Activated CD4-positive, alpha-beta T cell treated with anti-CD3 and anti-CD28 coated beads for 36 hours (primary cell): ENCODE measurements around the gene EEF1AKMT2. TPM values are rescaled to one million over a fixed set of nuclear protein-coding genes. Genes with fewer than 3 reads are reported as not detected.
A peak's percentile ranks its signal among the peaks of the same experiment; 100 is the strongest.
"Not testable (repeated sequence)": the region's sequence is repeated elsewhere in the genome, so short reads cannot be mapped to it uniquely, and the experiment has no call there.

Experiments used
- ATAC-seq: fragments of 200-7000 bp; cut with Tn5 transposase; one replicate; pipeline ENCODE4 v1.10.0; 2021; ENCODE audit warnings: mild to moderate bottlenecking, moderate library complexity
- CTCF ChIA-PET: fragments of 350-600 bp; sonication (Branson Sonifier 250); formaldehyde crosslinking; loops from one replicate; lab custom pipeline; 2021; ENCODE audit warnings: antibody characterized with exemption; lab: Charles Lee
- POLR2A ChIA-PET: fragments of 350-600 bp; sonication (Branson Sonifier 250); formaldehyde crosslinking; loops from one replicate; lab custom pipeline; 2021; ENCODE audit warnings: antibody characterized with exemption, inconsistent platforms; lab: Charles Lee
- DNase-seq: peaks from one replicate; pipeline ENCODE4 v3.0.0-alpha.2; 2020
- H3K27ac Mint-ChIP-seq: one replicate; pipeline ENCODE4 v1.8.0; 2021; ENCODE audit warnings: mixed read lengths
- H3K27me3 Mint-ChIP-seq: one replicate; pipeline ENCODE4 v1.8.0; 2021; ENCODE audit warnings: mixed read lengths
- H3K36me3 Mint-ChIP-seq: one replicate; pipeline ENCODE4 v1.8.0; 2021; ENCODE audit warnings: low read depth, mixed read lengths
- H3K4me1 Mint-ChIP-seq: one replicate; pipeline ENCODE4 v1.8.0; 2021; ENCODE audit warnings: mixed read lengths
- H3K4me3 Mint-ChIP-seq: one replicate; pipeline ENCODE4 v1.8.0; 2021; ENCODE audit warnings: mild to moderate bottlenecking, moderate library complexity, mixed read lengths
- H3K9me3 Mint-ChIP-seq: one replicate; pipeline ENCODE4 v1.8.0; 2021; ENCODE audit warnings: low read depth, mixed read lengths
- intact Hi-C, 2 experiments: fragments of 100-400 bp; cut with DNase I in 1 of 2; cut with micrococcal nuclease in 1 of 2; formaldehyde crosslinking; loops; one replicate each; pipeline versions ENCODE4 v1.14.2 to v1.15.1; 2022 to 2024; cut with DNase I, micrococcal nuclease
- total RNA-seq, 2 experiments: library from RNA; stranded (reverse); gene quantifications; one replicate each; pipeline ENCODE4 v1.2.3, GENCODE V29; 2021

EEF1AKMT2 gene
- 10 to 100 TPM; 21.4 to 28.4 TPM for total RNA-seq

GRCh38 chr10:124791547-124792348 lies at the start of gene EEF1AKMT2:
TSS of gene EEF1AKMT2 (minus strand) at chr10:124791887. CDS start at chr10:124791833, 54 bp downstream.
- Mint-ChIP-seq H3K27me3 (no peaks in the 10 kb centered on the region), H3K9me3 (no peaks in the 10 kb centered on the region), H3K36me3 (peaks cover 10% of the 10 kb centered on the region), H3K4me3 (peak within 1 kb of the TSS; percentile 98), H3K4me1 (peaks cover 16% of the 10 kb centered on the region), H3K27ac (peak within 1 kb of the TSS; percentile 90)
- ChIA-PET POLR2A (interaction anchor here (0.8 to 1.2 kb wide), 2 partner anchors 10 to 41 kb away, joined by 5 to 10 read pairs; partner anchors contain the start of gene ABRAXAS2), CTCF (interaction anchor here (0.7 to 1.6 kb wide), 8 partner anchors 9 to 376 kb away, joined by 3 to 6 read pairs (median 3); partner anchors contain the start of gene ABRAXAS2)
- intact Hi-C loops, result loop anchor here (1.0 to 10.0 kb wide), 8 partner anchors 10 to 1637 kb away; partner anchors contain the start of genes ABRAXAS2 (in 2 of the 2), BUB3 (in 1 of the 2) and FAM53B (in 1 of the 2)
- ATAC-seq, result peak; percentile 93
- peak; percentile 91 for DNase-seq

- Mint-ChIP-seq H3K36me3 (peaks cover 21% of the 10 kb centered on the region), H3K27me3 (no peaks in the 10 kb centered on the region), H3K27ac (no peak overlapping the region), H3K9me3 (no peaks in the 10 kb centered on the region), H3K4me1 (no peaks in the 10 kb centered on the region), H3K4me3 (no peak overlapping the region)
- DNase-seq (no peak), ATAC-seq (no peak)
- intact Hi-C loops, result no loop called here
- ChIA-PET POLR2A (no interaction called here), CTCF (no interaction called here)
Measured at GRCh38 chr10:124837687-124838086, 46.0 kb upstream of the EEF1AKMT2 start.

GRCh38 chr10:124831116-124831515 lies 39.4 kb upstream of the EEF1AKMT2 start:
- ATAC-seq (no peak), DNase-seq (no peak)
- H3K27me3 Mint-ChIP-seq, result no peaks in the 10 kb centered on the region
- H3K36me3 Mint-ChIP-seq, result peaks cover 40% of the 10 kb centered on the region
- intact Hi-C loops, result no loop called here
- no peaks in the 10 kb centered on the region for H3K9me3 Mint-ChIP-seq
- H3K27ac Mint-ChIP-seq, result peak overlapping the region; percentile 31
- ChIA-PET CTCF (interaction anchor here (0.9 to 1.2 kb wide), 2 partner anchors 15 to 38 kb away, joined by 3 read pairs; no protein-coding TSS in a partner anchor), POLR2A (no interaction called here)
- H3K4me1 Mint-ChIP-seq, result no peaks in the 10 kb centered on the region
- H3K4me3 Mint-ChIP-seq, result no peak overlapping the region

- ChIA-PET CTCF (interaction anchor here (0.6 to 1.9 kb wide), 4 partner anchors 13 to 1085 kb away, joined by 3 to 4 read pairs (median 4); no protein-coding TSS in a partner anchor), POLR2A (no interaction called here)
- no peaks in the 10 kb centered on the region for H3K9me3 Mint-ChIP-seq
- intact Hi-C loops, result no loop called here
- H3K27me3 Mint-ChIP-seq, result no peaks in the 10 kb centered on the region
- H3K4me1 Mint-ChIP-seq, result no peaks in the 10 kb centered on the region
- no peak overlapping the region for H3K27ac Mint-ChIP-seq
- ATAC-seq, result no peak
- H3K4me3 Mint-ChIP-seq, result no peak overlapping the region
- peaks cover 34% of the 10 kb centered on the region for H3K36me3 Mint-ChIP-seq
- no peak for DNase-seq
Measured at GRCh38 chr10:124830445-124830844, 38.8 kb upstream of the EEF1AKMT2 start.

GRCh38 chr10:124829447-124830115 lies 37.9 kb upstream of the EEF1AKMT2 start:
- Mint-ChIP-seq H3K4me1 (no peaks in the 10 kb centered on the region), H3K27ac (no peak overlapping the region), H3K4me3 (no peak overlapping the region), H3K36me3 (peaks cover 28% of the 10 kb centered on the region), H3K9me3 (no peaks in the 10 kb centered on the region), H3K27me3 (no peaks in the 10 kb centered on the region)
- POLR2A ChIA-PET, result no interaction called here
- intact Hi-C loops, result loop anchor here in 1 of 2 experiments (5.0 kb wide), 1 partner anchor 202 kb away; no protein-coding TSS in a partner anchor
- no peak for ATAC-seq
- no peak for DNase-seq
- CTCF ChIA-PET, result interaction anchor here (0.6 to 1.9 kb wide), 7 partner anchors 14 to 1084 kb away, joined by 3 to 4 read pairs (median 4); no protein-coding TSS in a partner anchor

- no peaks in the 10 kb centered on the region for H3K9me3 Mint-ChIP-seq
- no peak overlapping the region for H3K4me3 Mint-ChIP-seq
- DNase-seq (peak; percentile 11), ATAC-seq (no peak)
- CTCF ChIA-PET, result interaction anchor here (0.6 to 2.9 kb wide), 14 partner anchors 8 to 324 kb away, joined by 3 to 28 read pairs (median 4); no protein-coding TSS in a partner anchor
- H3K27me3 Mint-ChIP-seq, result no peaks in the 10 kb centered on the region
- H3K4me1 Mint-ChIP-seq, result peaks cover 2% of the 10 kb centered on the region
- intact Hi-C loops, result loop anchor here (1.0 to 5.0 kb wide), 3 partner anchors 200 to 297 kb away; no protein-coding TSS in a partner anchor
- peaks cover 26% of the 10 kb centered on the region for H3K36me3 Mint-ChIP-seq
- POLR2A ChIA-PET, result no interaction called here
- no peak overlapping the region for H3K27ac Mint-ChIP-seq
Measured at GRCh38 chr10:124827474-124827873, 35.8 kb upstream of the EEF1AKMT2 start.

GRCh38 chr10:124826262-124826661 lies 34.6 kb upstream of the EEF1AKMT2 start:
- peaks cover 34% of the 10 kb centered on the region for H3K36me3 Mint-ChIP-seq
- intact Hi-C loops, result loop anchor here in 1 of 2 experiments (5.0 kb wide), 1 partner anchor 199 kb away; no protein-coding TSS in a partner anchor
- ChIA-PET CTCF (interaction anchor here (0.5 to 2.9 kb wide), 14 partner anchors 7 to 323 kb away, joined by 3 to 28 read pairs (median 5); no protein-coding TSS in a partner anchor), POLR2A (interaction anchor here (0.7 kb wide), 1 partner anchor 495 kb away, joined by 3 read pairs; no protein-coding TSS in a partner anchor)
- no peaks in the 10 kb centered on the region for H3K9me3 Mint-ChIP-seq
- DNase-seq (no peak), ATAC-seq (no peak)
- H3K4me1 Mint-ChIP-seq, result peaks cover 2% of the 10 kb centered on the region
- H3K27me3 Mint-ChIP-seq, result no peaks in the 10 kb centered on the region
- H3K27ac Mint-ChIP-seq, result no peak overlapping the region
- H3K4me3 Mint-ChIP-seq, result no peak overlapping the region

- CTCF ChIA-PET, result interaction anchor here (0.8 to 2.9 kb wide), 10 partner anchors 10 to 322 kb away, joined by 3 to 28 read pairs (median 5); partner anchors contain the start of gene ABRAXAS2
- intact Hi-C loops, result loop anchor here in 1 of 2 experiments (5.0 kb wide), 1 partner anchor 198 kb away; no protein-coding TSS in a partner anchor
- Mint-ChIP-seq H3K36me3 (peaks cover 31% of the 10 kb centered on the region), H3K4me1 (peaks cover 2% of the 10 kb centered on the region), H3K27me3 (no peaks in the 10 kb centered on the region), H3K27ac (no peak overlapping the region), H3K4me3 (no peak overlapping the region), H3K9me3 (no peaks in the 10 kb centered on the region)
- DNase-seq, result no peak
- ATAC-seq, result no peak
- POLR2A ChIA-PET, result interaction anchor here (0.7 kb wide), 1 partner anchor 494 kb away, joined by 3 read pairs; no protein-coding TSS in a partner anchor
Measured at GRCh38 chr10:124825702-124826101, 34.0 kb upstream of the EEF1AKMT2 start.

GRCh38 chr10:124824932-124825331 lies 33.2 kb upstream of the EEF1AKMT2 start:
- intact Hi-C loops, result loop anchor here in 1 of 2 experiments (5.0 kb wide), 1 partner anchor 198 kb away; no protein-coding TSS in a partner anchor
- H3K36me3 Mint-ChIP-seq, result peaks cover 32% of the 10 kb centered on the region
- POLR2A ChIA-PET, H3K4me1 Mint-ChIP-seq, H3K9me3 Mint-ChIP-seq, H3K27ac Mint-ChIP-seq, H3K27me3 Mint-ChIP-seq, ATAC-seq, H3K4me3 Mint-ChIP-seq, DNase-seq: not testable (repeated sequence)
- CTCF ChIA-PET, result interaction anchor here (1.2 to 2.3 kb wide), 4 partner anchors 23 to 294 kb away, joined by 3 to 11 read pairs (median 4); partner anchors contain the start of gene ABRAXAS2

- H3K36me3 Mint-ChIP-seq, result peaks cover 31% of the 10 kb centered on the region
- H3K4me3 Mint-ChIP-seq, result no peak overlapping the region
- intact Hi-C loops, result no loop called here
- no peaks in the 10 kb centered on the region for H3K9me3 Mint-ChIP-seq
- no peaks in the 10 kb centered on the region for H3K27me3 Mint-ChIP-seq
- peaks cover 2% of the 10 kb centered on the region for H3K4me1 Mint-ChIP-seq
- ChIA-PET CTCF (interaction anchor here (1.2 to 2.3 kb wide), 5 partner anchors 9 to 295 kb away, joined by 3 to 11 read pairs (median 4); no protein-coding TSS in a partner anchor), POLR2A (no interaction called here)
- no peak overlapping the region for H3K27ac Mint-ChIP-seq
- no peak for DNase-seq
- no peak for ATAC-seq
Measured at GRCh38 chr10:124824507-124824906, 32.8 kb upstream of the EEF1AKMT2 start.
